OCI-LY7 (cell line): Measurements from ENCODE around the gene CCBE1.

Experiments
- EZH2phosphoT487 ChIP-seq: fragments of 200-600 bp; sonication (generic); IDR thresholded peaks from 2 replicates; pipeline ENCODE4 v1.6.1; 2018; ENCODE audit warnings: low read depth, borderline replicate concordance, mild to moderate bottlenecking, mixed run types, antibody characterized with exemption, low read length, moderate library complexity, mixed read lengths
- TF ChIP-seq, protein P1 (sequence below): fragments of 200-600 bp; sonication (generic); conservative IDR thresholded peaks from 2 replicates; pipeline ENCODE4 v1.5.1; 2014; ENCODE audit warnings: mild to moderate bottlenecking, antibody characterized with exemption, low read length, moderate library complexity, mixed read lengths

DNA sequence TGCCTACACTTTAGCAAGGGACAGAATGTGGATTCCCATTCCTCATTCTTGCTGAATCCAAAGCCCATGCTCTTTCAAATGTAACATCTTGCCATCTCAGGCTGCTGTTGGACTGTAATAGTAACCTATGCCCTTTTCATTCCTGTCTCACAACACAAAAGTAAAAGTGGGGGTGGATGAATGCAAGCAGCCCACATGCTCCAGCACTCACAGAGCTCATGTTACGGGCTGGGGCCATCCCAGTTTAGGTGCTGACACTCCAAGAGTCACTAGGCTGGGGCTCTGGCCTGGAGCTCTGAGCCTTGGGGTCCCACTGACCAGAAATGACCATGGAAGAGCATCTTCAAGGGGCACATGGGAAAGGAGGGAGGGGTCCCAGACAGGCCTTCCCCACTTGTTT, 47.6 kb downstream of the CCBE1 start:
- TF ChIP-seq, protein P1, sequence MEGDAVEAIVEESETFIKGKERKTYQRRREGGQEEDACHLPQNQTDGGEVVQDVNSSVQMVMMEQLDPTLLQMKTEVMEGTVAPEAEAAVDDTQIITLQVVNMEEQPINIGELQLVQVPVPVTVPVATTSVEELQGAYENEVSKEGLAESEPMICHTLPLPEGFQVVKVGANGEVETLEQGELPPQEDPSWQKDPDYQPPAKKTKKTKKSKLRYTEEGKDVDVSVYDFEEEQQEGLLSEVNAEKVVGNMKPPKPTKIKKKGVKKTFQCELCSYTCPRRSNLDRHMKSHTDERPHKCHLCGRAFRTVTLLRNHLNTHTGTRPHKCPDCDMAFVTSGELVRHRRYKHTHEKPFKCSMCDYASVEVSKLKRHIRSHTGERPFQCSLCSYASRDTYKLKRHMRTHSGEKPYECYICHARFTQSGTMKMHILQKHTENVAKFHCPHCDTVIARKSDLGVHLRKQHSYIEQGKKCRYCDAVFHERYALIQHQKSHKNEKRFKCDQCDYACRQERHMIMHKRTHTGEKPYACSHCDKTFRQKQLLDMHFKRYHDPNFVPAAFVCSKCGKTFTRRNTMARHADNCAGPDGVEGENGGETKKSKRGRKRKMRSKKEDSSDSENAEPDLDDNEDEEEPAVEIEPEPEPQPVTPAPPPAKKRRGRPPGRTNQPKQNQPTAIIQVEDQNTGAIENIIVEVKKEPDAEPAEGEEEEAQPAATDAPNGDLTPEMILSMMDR = no peak
- no peak for TF ChIP-seq EZH2phosphoT487
